Endothelial cell of umbilical vein (primary cell): Measurements from ENCODE around the gene CCDC136.

ENCODE experiments used
- POLR2A ChIP-seq: IDR thresholded peaks from 2 replicates; pipeline ENCODE4 v1.6.1; 2012; ENCODE audit warnings: low read depth, mild to moderate bottlenecking, control low read depth, low read length
- TF ChIP-seq, protein P1 (sequence below), 2 donors: IDR thresholded peaks; 1 replicate in 1 of 2; 2 replicates in 1 of 2; pipeline ENCODE4 v1.5.1; 2011; ENCODE audit warnings: low read length in 2 of 2, mild to moderate bottlenecking in 2 of 2, moderate library complexity in 2 of 2, control low read depth in 1 of 2, inconsistent platforms in 1 of 2, low read depth in 1 of 2; ENCODE audit not compliant: insufficient read depth in 1 of 2; ENCODE audit errors: extremely low read depth in 1 of 2
- TF ChIP-seq, protein P2 (sequence below): IDR thresholded peaks from 2 replicates; pipeline ENCODE4 v1.6.1; 2011; ENCODE audit not compliant: insufficient read depth, insufficient read length

DNA sequence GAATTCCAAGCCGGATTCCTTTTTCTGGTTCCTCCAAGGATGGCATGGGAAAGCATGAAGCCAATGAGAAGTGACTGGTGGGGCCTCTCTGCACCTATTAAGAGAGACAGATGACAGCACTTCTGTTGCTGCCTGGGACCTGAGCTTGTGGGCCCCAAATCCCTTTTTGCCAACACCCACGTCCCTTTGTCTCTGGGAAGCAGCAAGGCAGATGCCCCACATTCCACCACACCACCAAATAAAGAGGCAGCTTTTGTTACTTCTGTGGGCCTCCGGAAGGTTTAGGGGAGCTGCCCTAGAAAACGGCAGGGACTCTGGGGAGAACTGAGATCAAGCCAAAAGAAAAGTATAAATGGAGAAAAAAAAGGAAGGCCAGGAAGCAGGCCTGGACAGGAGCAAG is 3.4 kb downstream of the CCDC136 start:
- TF ChIP-seq, protein P1, sequence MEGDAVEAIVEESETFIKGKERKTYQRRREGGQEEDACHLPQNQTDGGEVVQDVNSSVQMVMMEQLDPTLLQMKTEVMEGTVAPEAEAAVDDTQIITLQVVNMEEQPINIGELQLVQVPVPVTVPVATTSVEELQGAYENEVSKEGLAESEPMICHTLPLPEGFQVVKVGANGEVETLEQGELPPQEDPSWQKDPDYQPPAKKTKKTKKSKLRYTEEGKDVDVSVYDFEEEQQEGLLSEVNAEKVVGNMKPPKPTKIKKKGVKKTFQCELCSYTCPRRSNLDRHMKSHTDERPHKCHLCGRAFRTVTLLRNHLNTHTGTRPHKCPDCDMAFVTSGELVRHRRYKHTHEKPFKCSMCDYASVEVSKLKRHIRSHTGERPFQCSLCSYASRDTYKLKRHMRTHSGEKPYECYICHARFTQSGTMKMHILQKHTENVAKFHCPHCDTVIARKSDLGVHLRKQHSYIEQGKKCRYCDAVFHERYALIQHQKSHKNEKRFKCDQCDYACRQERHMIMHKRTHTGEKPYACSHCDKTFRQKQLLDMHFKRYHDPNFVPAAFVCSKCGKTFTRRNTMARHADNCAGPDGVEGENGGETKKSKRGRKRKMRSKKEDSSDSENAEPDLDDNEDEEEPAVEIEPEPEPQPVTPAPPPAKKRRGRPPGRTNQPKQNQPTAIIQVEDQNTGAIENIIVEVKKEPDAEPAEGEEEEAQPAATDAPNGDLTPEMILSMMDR (IDR thresholded peaks at IDR 0.05; ENCODE audit: extremely low read depth in 1 of 2, insufficient read depth in 1 of 2, low read depth in 1 of 2, low read length in 2 of 2): no peak
- TF ChIP-seq, protein P2, sequence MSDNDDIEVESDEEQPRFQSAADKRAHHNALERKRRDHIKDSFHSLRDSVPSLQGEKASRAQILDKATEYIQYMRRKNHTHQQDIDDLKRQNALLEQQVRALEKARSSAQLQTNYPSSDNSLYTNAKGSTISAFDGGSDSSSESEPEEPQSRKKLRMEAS: no peak
- no peak for TF ChIP-seq POLR2A
